Body of pancreas (tissue), 4 donors: ENCODE measurements around the gene CDC42EP2.

Source experiments
- POLR2A ChIP-seq, 3 donors: fragments of 450-650 bp; IDR thresholded peaks; one replicate each; pipeline ENCODE4 v1.6.1; 2016; ENCODE audit warnings: antibody characterized with exemption in 3 of 3, mild to moderate bottlenecking in 2 of 3
- TF ChIP-seq, protein P1 (sequence below), 7 experiments: fragments of 450-650 bp in 4 of 7; fragments of 200-600 bp in 3 of 7; sonication (generic) in 3 of 7; IDR thresholded peaks; one replicate each; pipeline ENCODE4 v1.5.1; 2016 to 2019; ENCODE audit warnings: antibody characterized with exemption in 7 of 7

- TF ChIP-seq, protein P1, sequence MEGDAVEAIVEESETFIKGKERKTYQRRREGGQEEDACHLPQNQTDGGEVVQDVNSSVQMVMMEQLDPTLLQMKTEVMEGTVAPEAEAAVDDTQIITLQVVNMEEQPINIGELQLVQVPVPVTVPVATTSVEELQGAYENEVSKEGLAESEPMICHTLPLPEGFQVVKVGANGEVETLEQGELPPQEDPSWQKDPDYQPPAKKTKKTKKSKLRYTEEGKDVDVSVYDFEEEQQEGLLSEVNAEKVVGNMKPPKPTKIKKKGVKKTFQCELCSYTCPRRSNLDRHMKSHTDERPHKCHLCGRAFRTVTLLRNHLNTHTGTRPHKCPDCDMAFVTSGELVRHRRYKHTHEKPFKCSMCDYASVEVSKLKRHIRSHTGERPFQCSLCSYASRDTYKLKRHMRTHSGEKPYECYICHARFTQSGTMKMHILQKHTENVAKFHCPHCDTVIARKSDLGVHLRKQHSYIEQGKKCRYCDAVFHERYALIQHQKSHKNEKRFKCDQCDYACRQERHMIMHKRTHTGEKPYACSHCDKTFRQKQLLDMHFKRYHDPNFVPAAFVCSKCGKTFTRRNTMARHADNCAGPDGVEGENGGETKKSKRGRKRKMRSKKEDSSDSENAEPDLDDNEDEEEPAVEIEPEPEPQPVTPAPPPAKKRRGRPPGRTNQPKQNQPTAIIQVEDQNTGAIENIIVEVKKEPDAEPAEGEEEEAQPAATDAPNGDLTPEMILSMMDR (IDR thresholded peaks at IDR 0.05): no peak
- no peak for TF ChIP-seq POLR2A (IDR thresholded peaks at IDR 0.05)
Observed at GRCh38 chr11:65278356-65278755, 36.3 kb upstream of the CDC42EP2 start.
